NCI-H2196 treated with DMSO at 0.1 percent for 48 hours (cell line): ENCODE data around the gene FYCO1.
A peak's percentile ranks its signal among the peaks of the same experiment; 100 is the strongest.

Source experiments
- DNase-seq: peaks from one replicate; lab custom pipeline; 2025; ENCODE audit not compliant: unreplicated experiment; lab: John Stamatoyannopoulos, UW

FYCO1 gene

DNA sequence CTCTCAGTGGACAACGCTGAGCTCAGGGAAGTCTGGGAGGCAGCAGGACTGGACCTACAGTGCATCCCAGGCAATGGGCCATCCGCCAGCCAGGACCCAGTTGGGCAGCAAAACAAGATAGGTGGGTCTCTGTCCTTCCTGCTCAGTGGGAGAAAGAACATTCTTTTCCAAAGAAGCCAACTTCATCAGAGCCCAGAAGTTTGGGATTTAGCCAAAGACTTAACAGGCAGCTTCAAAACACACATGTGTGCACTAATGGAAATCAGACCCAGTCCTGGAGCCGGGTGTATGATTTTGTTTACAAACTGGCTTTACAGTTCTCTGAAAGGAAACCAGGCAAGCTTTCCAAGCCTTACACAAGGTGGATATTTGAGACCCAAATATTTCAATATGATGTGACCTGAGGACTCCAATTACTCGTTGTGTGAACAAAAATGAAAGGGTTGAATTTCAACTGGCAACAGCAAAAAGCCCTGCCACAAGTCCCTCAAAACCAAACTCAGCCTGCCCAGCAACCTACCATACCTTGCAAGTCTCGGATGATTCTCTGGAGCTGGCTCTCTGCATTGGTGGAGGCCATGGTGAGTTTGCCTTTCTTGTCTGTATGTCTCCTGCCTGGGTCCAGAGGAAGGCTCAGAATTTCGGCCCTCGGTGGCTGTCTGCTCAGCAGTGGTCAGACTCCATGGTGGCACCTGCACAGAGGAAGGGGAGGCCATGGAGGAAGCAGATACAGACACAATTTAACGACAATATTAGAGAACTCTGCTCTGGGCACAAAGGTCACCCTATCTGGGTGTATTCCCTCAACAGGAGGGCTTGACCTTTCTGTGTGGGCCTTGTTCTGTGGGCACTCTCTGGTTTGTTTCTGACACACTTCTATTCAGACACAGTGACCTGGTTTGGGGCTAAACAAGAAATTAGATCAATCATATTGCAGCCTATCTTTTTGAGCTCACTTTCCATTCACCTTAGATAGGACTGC is 11.0 kb downstream of the FYCO1 start:
- DNase-seq: no peak

DNA sequence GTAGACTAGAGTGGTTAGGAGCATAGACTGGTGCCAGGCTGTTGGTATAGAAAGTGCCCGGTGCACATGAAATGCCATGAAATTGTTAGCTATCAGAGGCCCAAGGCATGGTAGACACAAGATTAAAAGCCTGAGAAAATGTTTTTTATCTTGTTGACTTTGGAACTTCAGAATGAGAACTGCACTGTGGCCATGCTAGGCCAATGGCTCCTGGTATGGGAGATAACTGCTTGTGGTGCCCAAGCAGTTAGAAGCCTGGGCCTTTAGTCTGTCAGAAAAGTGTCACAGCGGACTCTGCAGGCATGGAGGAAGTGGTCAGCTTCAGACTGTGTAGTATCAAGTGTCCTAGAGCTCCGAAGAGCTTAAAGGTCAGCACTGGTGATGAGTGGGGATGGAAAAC is 11.9 kb downstream of the FYCO1 start:
- DNase-seq: no peak

DNA sequence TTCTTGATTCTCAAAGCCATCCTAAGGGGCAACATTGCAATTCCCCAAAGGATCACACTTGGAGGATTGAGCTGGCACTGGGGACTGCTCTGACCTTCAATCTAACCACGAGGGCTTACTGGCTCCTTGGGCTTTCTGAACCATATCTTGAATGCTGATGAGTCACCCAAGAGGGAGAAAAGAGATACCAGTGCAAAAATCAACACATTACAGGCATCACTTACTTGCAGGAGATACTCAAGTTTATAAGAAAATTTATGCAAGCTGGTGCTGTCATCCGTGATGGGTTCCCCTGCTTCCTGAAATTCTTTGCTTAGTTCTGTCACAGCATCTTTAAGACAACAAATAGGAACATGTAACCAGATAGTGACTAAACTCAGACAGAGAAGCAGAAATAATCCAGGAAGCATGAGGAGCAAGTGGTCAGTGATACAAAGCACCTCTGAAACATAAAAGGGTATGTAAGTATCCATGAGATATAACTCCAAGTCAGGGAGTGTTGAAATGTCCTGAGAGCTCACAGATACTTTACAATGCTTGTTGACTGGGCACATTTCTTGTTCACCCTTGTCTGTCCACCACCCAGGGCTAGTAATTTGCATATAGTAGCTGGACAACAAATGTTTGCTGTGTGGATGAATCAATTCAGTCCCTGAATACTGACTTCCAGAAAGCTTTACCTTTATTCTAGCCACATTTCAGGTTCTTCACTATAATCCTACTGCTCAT is 14.1 kb downstream of the FYCO1 start:
- DNase-seq: no peak

DNA sequence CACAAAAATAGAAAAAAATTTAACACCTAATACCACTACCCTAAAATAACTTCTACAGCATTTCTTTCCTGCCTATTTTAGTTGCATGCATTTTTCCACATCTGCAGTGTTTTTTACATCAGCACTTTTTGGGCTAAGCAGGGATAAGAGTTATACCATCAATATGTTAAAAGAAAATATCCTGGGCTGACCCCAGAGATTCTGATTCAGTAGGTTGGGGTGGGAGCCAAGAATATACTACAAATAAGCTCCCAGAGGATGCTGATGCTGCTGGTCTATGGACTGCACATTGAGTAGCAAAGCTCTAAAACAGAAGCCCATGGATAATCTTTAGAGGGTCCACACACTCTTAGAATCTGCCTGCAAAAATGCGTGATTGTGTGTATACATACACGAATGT is 14.8 kb downstream of the FYCO1 start:
- DNase-seq: no peak

DNA sequence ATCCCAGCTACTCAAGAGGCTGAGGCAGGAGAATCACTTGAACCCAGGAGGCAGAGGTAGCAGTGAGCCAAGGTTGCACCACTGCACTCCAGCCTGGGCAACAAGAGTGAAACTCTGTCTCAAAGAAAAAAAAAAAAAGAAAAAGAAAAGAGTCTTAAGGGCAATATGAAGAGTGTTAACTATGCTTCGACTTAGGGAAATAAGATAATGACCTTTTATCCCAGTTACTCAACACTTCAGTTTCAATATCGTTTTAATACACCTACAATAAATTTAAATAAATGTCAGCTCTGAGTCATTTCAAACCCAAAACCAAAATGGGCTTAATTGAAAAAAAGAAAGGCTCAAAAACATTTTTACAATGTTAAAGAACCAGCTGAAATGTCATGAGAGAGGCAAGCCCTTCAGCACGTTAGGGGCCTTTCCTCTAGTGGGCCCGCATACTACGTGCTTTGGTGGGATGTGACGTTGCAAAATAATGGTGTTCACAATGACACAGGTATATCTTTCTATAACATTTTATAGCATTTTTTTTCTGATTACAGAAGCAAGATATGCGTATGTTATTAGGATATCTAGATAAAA is 15.3 kb downstream of the FYCO1 start:
- DNase-seq: no peak

DNA sequence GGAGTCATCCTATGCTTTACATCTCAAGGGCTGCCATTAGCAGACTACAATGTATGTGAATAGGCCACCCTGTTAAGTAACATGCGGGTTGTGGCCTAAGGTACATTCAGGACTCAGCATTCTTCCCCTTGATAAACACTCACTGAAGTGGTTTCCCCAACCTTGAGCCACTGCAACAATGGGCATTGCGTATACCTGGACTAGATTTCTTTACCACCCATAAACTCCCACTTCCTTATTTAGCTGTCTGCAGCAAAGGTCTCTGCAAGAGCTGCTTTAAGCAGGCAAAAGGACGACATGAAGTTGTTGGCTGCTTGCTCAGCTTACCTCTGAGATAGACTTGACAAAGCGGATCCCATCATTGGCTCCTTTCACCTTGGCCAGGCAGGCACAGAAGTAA is 16.2 kb downstream of the FYCO1 start:
- no peak for DNase-seq

DNA sequence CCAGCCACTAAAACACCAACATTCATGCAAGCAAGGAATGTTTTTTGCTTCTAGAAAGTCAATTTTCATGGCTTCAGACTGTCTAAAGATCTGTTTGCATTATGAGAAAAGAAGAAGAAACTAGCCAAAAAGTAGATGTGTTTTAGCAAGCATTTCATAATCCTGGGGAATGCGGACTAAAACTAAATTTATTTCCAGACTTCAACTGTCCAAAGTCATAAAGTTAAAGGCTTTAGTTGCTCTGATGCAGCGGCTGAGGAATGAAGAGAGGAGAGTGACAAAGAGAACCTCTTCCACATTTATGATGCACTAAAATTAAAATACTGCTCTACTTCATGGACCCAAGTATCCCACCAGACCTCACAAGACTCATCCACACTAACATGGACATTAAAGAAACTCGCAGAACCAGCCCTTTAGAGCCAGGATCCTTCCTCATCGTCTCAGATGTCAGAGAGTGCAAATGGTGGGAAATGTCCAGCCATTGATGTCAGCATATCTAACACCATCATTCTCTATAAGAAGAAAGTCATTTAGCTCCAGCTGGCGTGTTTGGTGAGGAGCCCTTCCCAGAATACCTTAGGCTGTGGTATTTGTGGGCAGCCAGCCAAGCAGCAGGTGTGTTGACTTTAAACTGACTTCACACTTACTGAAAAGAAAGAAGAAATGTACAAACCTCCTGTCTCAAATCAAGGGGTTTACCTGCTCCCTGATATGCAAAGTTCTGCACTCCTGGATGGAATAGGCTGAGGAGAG is 17.4 kb downstream of the FYCO1 start:
- peak; percentile 14 for DNase-seq

DNA sequence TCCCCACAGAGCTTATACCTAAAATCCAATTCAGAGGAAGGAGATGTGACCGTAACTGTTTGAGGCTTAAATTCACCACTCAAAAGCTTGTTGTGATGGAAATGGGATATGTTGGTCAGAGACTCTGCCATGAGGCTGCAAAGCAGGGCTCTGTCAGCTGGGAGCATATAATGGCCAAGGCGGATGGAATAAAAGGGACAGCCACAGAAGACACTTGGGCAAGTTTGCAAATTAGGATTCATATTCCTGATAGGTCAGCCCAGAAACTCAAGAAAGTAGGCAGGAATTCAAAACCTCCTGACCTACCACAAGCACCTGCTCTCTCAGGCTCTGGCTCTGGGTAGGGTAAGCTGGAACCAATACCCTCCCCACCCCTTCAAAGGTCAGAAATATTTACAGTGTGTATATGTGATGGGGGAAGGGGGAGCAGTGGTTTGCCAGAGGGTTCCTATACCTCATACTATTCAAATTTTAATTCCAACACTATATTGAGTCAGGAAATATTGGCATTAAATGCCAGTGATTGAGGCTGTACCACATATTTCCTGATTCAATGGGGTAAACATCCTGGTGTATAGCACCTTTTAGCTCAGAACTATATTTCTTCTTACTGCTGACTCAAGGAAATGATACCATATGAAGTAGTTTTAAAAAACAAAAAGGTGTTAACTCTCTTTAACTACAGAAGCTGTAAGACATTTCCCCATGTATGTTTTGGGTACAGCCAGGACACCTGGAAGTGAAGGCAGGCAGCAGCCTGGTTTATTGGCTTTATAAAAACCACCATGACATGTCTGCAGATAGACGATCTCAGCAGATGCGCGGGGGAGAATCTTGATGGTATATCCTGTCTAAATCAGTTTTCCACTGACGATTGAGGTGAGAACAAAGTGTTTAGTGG is 19.2 kb downstream of the FYCO1 start:
- DNase-seq: no peak

DNA sequence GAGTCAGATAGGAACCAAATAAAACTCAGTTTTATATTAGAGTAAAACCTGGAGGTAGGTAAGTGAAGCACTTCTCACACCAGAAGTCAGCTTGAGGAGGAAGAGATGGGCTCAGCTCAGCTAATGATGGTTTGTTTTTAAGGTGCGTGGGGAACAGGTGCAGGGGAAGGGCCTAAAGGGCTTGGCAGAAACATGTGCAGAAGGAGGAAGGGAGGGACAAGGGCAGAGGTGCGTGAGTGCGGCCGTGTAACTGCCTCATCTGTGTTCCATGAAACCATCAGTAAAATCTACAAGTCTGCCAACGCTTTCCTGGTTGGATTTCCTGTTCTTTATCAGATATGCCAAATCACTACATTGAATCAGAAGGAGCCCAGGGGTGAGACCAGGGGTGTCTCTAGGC is 19.9 kb downstream of the FYCO1 start:
- DNase-seq: no peak

DNA sequence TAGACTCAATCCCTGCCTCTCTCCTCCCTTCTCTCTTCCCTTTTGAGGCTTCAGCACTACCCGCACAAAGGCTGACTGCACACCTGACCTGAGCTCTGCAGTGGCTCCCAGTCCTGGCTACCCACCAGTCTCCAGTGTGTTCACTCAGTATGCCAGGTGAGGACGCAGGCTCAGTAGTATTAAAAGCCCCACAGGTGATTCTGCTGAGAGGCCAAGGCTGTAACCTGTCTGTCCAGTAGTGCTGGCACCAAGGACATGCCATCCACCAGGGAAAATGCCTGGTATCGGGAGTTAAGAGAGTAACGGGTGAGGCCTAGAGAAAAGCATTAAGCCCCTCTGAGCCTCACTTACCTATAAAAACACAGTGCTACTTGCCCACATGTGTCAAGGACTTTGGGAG is 20.9 kb downstream of the FYCO1 start:
- DNase-seq: no peak

DNA sequence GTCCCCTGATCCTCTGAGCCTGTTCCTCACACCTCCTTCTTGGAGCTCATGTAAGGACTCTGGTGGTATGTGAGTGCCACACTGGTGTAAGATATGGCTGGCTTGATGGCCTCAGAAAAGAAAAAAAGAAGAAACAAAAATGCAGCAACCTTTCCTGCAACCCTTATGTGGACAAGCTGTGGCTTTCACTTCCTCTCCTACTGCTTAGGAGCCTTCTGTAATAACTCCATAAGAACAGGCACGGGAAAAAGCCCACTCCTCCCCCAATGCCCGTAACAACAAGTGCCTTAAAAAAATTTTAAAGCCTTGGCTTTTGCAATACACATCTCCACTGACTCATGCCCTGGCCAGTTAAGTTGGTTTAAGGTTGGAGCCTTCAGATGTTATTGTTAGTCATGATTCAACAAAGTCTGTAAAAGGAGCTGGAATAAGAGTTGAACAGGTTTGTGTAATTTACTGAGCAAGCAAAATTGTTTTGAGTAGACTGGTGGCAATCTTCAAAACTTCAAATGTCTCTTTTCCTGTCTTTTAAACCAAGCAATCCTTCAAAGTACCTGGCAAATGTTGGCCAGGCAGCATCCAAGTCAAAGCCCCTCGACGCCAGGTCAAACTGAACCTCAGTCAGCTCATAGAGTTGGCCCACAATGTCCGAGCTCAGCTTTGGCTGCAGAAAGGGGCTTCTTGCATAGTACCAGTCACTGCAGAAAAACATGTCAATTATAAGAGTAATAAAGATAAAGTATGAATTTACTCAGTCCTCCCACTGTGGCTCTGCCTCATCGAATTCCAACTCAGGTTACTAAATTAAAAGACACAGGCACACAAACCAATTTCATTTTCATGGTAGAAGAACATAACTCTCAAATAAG is 22.9 kb downstream of the FYCO1 start:
- DNase-seq: no peak

DNA sequence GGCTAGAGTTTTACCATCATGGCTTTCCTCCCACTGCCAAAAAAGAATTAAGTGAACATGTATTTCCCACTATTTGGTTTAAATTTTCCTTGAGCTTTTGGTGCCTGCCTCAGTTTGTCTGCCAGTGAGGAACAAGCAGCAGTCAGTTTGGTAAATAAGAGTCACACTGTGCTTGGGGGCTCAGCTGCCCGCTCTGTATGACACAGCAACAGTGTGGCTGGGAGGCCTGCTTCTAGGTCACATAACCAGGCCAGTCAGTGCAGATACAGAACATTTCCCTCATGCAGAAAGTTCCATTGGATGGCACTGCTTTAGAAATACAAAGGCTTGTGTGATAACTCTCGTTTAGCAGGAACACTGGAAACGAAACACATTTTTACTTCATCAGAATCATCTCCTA is 25.7 kb downstream of the FYCO1 start:
- no peak for DNase-seq

DNA sequence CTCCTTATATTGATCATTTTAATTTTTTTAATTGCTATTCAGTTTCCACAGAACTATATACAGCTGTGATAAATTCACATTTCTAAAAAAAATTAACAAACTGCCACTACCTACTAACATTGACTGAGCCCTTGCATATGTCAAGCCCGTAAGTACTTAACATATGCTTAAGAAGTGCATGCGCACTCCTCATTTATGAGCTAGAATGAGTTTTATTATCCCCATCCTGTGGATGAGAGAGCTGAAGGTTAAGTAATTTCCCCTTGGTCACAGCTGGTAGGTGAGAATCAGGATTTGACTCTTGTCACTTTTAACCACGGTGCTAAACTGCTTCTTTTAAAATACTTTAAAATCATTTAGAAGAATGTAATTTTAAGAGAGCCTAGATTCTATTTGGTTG is 26.5 kb downstream of the FYCO1 start:
- DNase-seq: no peak

DNA sequence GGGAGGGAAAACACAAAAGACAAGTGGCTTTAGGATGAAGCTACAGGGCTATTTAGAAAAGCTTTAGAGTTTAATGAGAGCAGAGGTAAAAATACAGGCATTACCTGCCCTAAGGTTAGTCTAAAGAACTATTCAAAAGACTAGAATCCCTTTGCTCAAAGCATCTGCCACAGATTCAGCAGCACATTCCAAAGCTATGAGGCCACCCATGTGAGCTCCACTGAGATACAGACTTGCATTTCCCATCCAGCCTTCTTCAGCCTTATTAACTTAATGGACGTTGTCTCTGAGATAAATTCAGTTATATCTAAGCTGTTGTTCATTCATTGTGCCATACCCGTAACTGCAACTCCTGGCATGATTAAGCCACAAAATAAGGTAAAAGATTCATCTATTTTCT is 26.9 kb downstream of the FYCO1 start:
- DNase-seq: no peak

DNA sequence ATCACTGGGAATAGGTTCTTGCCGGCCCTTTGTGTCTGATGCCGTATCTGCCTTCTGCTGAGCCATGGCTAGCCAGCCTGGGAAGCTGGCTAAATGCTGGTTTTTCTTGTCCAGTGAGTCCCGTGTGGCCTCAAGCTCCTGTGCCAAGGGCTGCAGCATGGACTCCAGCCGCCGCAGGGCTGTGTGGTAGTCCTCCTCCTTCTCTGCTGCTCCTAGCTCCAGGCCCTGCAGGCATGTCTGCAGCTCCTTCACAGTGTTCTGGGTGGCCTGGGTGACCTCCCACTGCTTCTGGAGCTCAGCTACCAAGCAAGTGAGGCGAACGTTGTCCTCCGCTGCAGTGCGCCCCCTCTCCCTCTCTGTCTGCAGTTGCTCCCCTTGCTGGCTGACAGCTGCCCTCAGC is 27.5 kb downstream of the FYCO1 start:
- DNase-seq: no peak

DNA sequence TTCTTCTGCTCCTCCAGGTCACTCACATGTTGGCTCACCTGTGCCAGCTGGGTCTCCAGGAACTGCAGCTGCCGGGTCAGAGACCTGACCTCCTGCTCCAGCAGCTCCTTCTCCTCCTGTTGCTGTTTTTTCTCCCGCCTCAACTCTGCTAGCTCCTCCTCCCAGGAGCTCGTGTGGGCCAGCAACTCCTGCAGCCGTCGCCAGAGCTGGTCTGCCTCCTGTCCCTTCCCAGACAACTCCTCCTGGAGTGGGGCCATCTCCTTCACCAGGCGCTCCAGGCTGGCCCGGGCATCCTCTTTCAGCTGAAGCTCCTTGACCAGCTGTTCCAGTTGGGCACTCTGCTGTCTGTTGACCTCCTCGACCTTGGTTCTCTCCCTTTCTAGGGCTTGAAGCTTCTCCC is 27.9 kb downstream of the FYCO1 start:
- DNase-seq: no peak

DNA sequence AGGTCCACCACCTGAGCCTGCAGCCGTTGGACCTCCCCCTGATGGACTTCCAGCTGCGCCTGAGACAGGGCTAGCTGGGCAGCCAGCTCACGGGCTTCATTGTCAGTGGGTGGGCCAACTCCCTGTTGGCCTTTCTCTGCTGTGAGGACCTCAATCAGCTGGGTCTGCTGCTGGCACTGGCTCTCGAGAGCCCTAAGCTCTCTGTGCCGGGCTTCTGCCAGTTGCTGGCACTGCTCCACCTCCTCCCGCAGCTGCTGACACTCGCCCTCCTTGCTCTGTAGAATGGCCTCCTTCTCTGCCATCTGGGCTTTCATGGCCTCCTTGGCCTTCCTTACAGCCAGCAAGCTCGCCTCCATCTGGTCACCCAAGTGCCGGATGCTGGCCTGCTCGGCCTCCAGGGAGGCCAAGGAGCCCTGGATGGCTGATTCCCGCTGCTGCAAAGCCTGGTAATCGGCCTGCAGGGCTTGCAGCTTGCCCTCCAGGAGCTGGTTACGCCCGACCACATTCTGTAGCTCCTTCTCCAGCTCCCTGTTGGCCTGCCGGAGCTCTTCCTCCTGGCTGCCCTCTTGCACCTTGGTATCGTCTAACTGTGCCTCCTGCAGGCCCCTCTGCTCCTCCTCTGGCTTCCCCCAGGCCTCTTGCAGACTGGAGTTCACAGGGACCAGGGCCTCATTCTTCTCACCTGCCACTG is 28.5 kb downstream of the FYCO1 start:
- no peak for DNase-seq

DNA sequence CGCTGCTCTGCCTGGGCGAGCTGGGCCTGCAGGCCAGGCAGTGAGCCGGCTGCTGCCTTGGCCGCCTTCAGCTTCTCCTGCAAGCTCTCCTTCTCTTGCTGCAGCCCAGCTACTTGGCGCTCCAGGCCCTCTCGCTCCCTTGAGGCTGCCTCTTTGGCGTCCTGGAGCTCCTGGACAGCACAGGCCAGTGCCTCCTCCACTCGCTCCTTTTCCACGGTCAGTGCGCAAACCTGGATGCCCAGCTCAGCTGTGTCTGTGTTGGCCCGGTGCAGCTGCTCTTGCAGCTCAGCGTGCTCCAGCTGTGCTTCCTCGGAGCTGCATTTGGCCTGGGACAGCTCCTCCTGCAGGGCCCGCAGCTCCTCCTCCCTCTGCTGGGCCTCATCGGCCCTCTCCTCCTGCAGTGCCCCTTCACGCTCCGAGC is 29.2 kb downstream of the FYCO1 start:
- no peak for DNase-seq

DNA sequence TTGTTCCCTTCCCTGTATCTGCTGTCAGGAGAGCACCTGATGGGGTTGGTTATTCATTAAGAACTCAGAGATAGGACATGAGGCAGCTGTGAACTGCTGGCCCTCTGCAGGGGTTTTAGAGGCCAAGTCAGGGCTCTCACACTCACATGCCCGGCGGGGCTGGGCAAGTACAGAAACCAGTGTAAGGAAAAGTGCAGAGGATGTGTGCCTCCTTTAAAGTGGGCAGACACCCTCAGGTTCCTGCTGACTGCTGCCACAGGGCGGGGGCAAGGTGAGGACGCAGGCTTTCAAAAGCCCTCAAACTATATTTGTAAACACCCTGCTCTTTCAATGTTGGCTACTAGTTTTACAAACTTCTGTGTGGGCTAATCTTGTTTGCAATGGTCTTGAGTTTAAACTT is 30.0 kb downstream of the FYCO1 start:
- no peak for DNase-seq
